NCI-H1048 (cell line): ENCODE results near the gene CPEB4.

Experiments used
- DNase-seq: peaks from one replicate; lab custom pipeline; 2025; lab: John Stamatoyannopoulos, UW

CPEB4 gene

GRCh38 chr5:173974688-173975239 is 86.6 kb downstream of the CPEB4 start:
- DNase-seq = no peak

GRCh38 chr5:173981185-173981761 is 93.1 kb downstream of the CPEB4 start:
- no peak for DNase-seq

GRCh38 chr5:173984218-173984617 is 96.1 kb downstream of the CPEB4 start:
- no peak for DNase-seq

GRCh38 chr5:173988554-173989431 is 100.6 kb downstream of the CPEB4 start, which contains the start of gene C5orf47:
C5orf47 (plus strand) TSS chr5:173989170; CDS start chr5:173989264, 94 bp downstream.
- no peak for DNase-seq

- DNase-seq = no peak
These were observed 101.4 kb downstream of the CPEB4 start for GRCh38 chr5:173989432-173990082.

GRCh38 chr5:173997331-173997730 is 109.2 kb downstream of the CPEB4 start:
- DNase-seq = no peak

GRCh38 chr5:173998531-173998930 is 110.4 kb downstream of the CPEB4 start:
- no peak for DNase-seq

GRCh38 chr5:174000076-174000475 is 111.9 kb downstream of the CPEB4 start:
- no peak for DNase-seq

- DNase-seq = no peak
These were observed 115.6 kb downstream of the CPEB4 start for GRCh38 chr5:174003795-174004194.

- DNase-seq = no peak
These were observed 120.8 kb downstream of the CPEB4 start for GRCh38 chr5:174008922-174009321.

- no peak for DNase-seq
These were observed 122.2 kb downstream of the CPEB4 start for GRCh38 chr5:174010365-174010764.

- DNase-seq = no peak
These were observed 123.3 kb downstream of the CPEB4 start for GRCh38 chr5:174011441-174011840.
